Stimulated activated CD8-positive, alpha-beta memory T cell treated with anti-CD3 and anti-CD28 coated beads, Interleukin-4, amount 100 ng/mL, for 1 hour (primary cell): Measurements from ENCODE around the gene DPP10.

ENCODE experiments used
- DNase-seq, 2 donors: peaks; one replicate each; pipeline ENCODE4 v3.0.0-alpha.2; 2020; ENCODE audit warnings: low read depth in 2 of 2, low spot score in 1 of 2

Gene DPP10

GRCh38 chr2:115842306-115842705 lies 1399.9 kb downstream of the DPP10 start:
- DNase-seq = no peak

GRCh38 chr2:115848192-115848591 lies 1405.8 kb downstream of the DPP10 start:
- DNase-seq = no peak

DNA sequence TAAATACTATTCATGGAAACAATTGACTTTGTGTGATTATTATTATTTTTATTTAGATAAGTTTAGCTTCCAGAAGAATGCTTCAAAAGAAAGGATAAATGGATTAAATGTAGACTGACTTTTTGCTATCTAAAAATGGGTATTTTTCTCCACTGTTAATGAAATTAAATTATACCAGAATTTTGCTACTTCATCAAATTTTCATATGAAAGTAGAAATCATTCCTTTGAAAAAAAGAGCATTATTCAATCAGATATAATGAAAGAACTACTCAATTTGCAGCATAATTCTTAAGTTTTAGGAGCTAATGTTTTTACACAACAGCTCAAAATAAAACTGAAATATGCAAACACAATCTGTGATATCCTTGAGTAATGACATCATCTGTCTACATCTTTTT lies 1424.6 kb downstream of the DPP10 start:
- DNase-seq = no peak

GRCh38 chr2:115874427-115874826 lies 1432.0 kb downstream of the DPP10 start:
- no peak for DNase-seq

- no peak for DNase-seq
Observed at GRCh38 chr2:115880558-115880957, 1438.1 kb downstream of the DPP10 start.

DNA sequence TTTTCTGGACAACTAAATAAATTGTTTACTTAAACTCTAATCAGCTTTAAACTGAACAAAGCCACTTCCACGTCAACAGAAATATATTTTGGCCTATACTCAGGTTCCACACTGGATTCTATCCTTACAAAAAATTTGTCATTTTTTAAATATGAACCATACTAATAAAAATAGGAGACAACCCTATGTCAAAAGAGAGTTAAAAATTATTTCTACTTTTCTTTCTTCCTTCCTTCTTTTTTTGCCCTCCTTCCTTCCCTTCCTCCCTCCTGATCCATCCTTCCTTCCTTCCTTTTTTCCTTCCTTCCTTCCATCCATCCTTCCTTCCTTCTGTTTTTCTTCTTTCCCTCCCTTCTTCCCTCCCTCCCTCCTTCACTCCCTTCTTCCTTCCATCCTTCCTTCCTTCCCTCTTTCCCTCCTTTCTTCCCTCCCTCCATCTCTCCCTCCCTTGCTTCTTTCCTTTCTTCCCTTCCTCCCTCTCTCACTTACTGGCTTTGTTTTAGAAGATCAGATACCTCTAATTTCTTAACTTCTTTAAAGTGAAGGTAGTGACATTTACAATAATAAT lies 1444.9 kb downstream of the DPP10 start:
- no peak for DNase-seq
